Lung (tissue), 12 donors: Measurements from ENCODE around the gene FLOT1. TPM values are rescaled to one million over a fixed set of nuclear protein-coding genes. Genes with fewer than 3 reads are reported as not detected.

Experiments used
- ATAC-seq: fragments of 200-7000 bp; cut with Tn5 transposase; one replicate; pipeline ENCODE4 v1.9.1; 2020; ENCODE audit warnings: moderate number of reproducible peaks; ENCODE audit not compliant: insufficient read depth, low FRiP score
- DNase-seq, 3 donors: peaks; one replicate each; pipeline ENCODE4 v3.0.0-alpha.2; 2013 to 2017
- H3K27ac ChIP-seq, 2 donors: one replicate each; pipeline ENCODE4 v1.5.1; 2013; ENCODE audit warnings: mild to moderate bottlenecking in 2 of 2, moderate library complexity in 2 of 2, control low read depth in 1 of 2, inconsistent platforms in 1 of 2, low read depth in 1 of 2, low read length in 1 of 2
- H3K27me3 ChIP-seq, 3 donors: one replicate each; pipeline ENCODE4 v1.5.1; 2013; ENCODE audit warnings: low read length in 2 of 3; ENCODE audit not compliant: control insufficient read depth in 3 of 3, insufficient read depth in 3 of 3
- H3K36me3 ChIP-seq, 4 donors: one replicate each; pipeline ENCODE4 v1.5.1; 2013; ENCODE audit warnings: low read length in 4 of 4, mild to moderate bottlenecking in 1 of 4, moderate library complexity in 1 of 4; ENCODE audit not compliant: control insufficient read depth in 4 of 4, insufficient read depth in 4 of 4
- H3K4me1 ChIP-seq, 5 donors: one replicate each; pipeline ENCODE4 v1.5.1; 2013; ENCODE audit warnings: low read length in 5 of 5, mild to moderate bottlenecking in 2 of 5, moderate library complexity in 1 of 5; ENCODE audit not compliant: control insufficient read depth in 5 of 5, insufficient read depth in 5 of 5
- H3K4me3 ChIP-seq: one replicate; pipeline ENCODE4 v1.5.1; 2013; ENCODE audit warnings: mild to moderate bottlenecking, control low read depth, moderate library complexity
- H3K9ac ChIP-seq, 2 donors: one replicate each; pipeline ENCODE4 v1.5.1; 2013; ENCODE audit warnings: low read length in 2 of 2, control low read depth in 1 of 2; ENCODE audit not compliant: insufficient read depth in 1 of 2
- H3K9me3 ChIP-seq, 4 donors: one replicate each; pipeline ENCODE4 v1.5.1; 2013; ENCODE audit warnings: low read length in 3 of 4, mild to moderate bottlenecking in 1 of 4, moderate library complexity in 1 of 4; ENCODE audit not compliant: control insufficient read depth in 4 of 4, insufficient read depth in 3 of 4
- CTCF ChIP-seq: IDR thresholded peaks from 2 replicates; pipeline ENCODE4 v1.5.1; 2012; ENCODE audit warnings: mild to moderate bottlenecking; ENCODE audit errors: control extremely low read depth, extremely low read depth
- WGBS, 2 donors: extraction: QIAGEN DNeasy Blood & Tissue Kit; methylation state at CpG; one replicate each; pipeline ENCODE4 v1.1.7; 2013; 5-methylcytosine and 5-hydroxymethylcytosine counted together
- polyA plus RNA-seq, 2 donors: library from polyadenylated mRNA; stranded (reverse); fragments of 200-250 nt; gene quantifications; one replicate each; pipeline ENCODE4 v1.2.1, GENCODE V29; 2013
- total RNA-seq, 2 donors: library from RNA; depleted of rRNA in 1 of 2; stranded (reverse); fragments of >200 nt in 1 of 2; gene quantifications; one replicate each; pipeline ENCODE4 v1.2.1, GENCODE V29; 2014 to 2021
- donor health status: control.
- donor health status: control.
- donor health status: Bipolar disorder and iron deficiency.
- donor health status: healthy.
- donor health status: DM: yes; HTN: yes; CAD: no.

FLOT1 gene
- total and polyA plus RNA-seq, 4 donors = 88.0 to 474 (median 188) TPM

DNA sequence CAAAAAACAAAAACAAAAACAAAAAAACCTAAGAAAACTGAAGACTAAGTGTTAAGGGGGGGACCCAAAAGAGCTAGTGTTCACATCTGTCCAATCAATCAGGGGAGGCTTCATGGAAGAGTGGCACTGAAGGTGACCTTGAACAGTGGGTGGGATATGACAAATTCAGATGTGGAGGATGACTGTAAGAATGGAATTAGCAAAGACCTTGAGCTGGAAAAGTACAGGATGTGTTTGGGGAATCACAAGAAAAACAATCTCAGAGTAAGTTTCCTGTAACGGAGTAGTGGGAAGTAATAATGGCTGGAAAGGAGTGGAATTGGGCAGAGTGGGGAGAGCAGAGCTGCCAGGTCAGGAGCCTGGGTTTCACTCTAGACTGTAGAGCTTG is 4.8 kb upstream of the FLOT1 start:
- 69 to 86% methylated on average over 1 of the region's 1 CpG for WGBS, 2 donors
- H3K27ac ChIP-seq = peak overlapping the region in 1 of 2 donors; percentile 46

DNA sequence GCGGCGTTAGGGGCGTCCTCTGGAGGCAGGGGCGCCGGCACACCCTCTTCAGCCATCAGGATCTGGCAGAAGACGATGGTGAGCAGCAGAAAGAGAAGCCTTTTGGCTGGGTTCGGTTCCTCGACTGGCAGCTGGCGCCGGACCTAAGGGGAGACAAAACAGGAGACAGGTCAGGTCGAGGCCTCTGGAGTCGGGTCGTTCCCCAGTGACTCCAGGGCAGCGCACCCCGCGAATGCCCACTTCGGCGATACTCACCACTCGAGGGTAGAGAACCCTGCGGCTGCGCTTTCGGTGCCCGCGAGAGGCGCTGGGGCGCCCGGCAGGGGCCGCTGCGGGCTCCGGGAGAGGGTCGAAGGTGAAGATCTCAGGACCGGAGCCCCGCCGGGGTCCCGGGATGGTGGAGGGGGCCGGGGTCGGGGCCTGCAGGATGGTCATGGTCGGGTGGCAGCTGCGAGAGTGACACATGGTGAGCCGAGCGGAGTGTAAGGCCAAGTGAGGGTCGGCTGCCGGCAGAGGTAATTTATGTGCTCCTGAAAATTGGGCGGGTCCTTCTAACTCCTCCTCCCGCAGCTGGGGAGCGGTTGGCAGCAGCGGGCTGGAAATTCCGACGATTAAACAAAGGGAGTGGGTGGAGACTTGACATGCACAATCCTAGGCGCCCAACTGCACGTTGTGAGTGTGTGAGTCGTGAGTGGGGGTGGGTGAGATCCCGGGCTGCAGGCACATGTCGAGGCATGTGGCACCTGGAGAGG is 1.7 kb upstream of the FLOT1 start, which contains the start of gene IER3:
IER3 (minus strand) TSS at position 494 of the 752 bp plus-strand sequence; CDS start at position 465, 29 bp downstream.
- WGBS, 2 donors = 1% methylated on average over 53 to 54 of the region's 54 CpGs
- H3K4me1 ChIP-seq = peaks cover 0 to 29% (median 16%) of the 10 kb centered on the region in 5 donors

More for the DNA sequence above, 4.8 kb upstream of the FLOT1 start:
- no peak for DNase-seq
- Histone ChIP-seq H3K9ac (no peak overlapping the region), H3K36me3 (peaks cover 0 to under 1% (median 0%) of the 10 kb centered on the region in 4 donors), H3K4me3 (no peak overlapping the region), H3K27me3 (no peaks in the 10 kb centered on the region), H3K9me3 (no peaks in the 10 kb centered on the region), H3K4me1 (peaks cover 6 to 25% (median 11%) of the 10 kb centered on the region in 5 donors)
- no peak for ATAC-seq
- TF ChIP-seq CTCF = no peak

GRCh38 chr6:30743099-30744053 is 889 bp upstream of the FLOT1 start:
- WGBS, 2 donors = 2 to 3% methylated on average over 55 of the region's 55 CpGs
- ATAC-seq = no peak
- Histone ChIP-seq H3K36me3 (peaks cover 4 to 23% (median 15%) of the 10 kb centered on the region in 4 donors), H3K27ac (peak overlapping the region; percentile 95 to 98), H3K9ac (peak overlapping the region; percentile 43 to 85), H3K9me3 (no peaks in the 10 kb centered on the region), H3K27me3 (no peaks in the 10 kb centered on the region), H3K4me1 (peaks cover 0 to 29% (median 15%) of the 10 kb centered on the region in 5 donors), H3K4me3 (peak overlapping the region; percentile 74)
- no peak for TF ChIP-seq CTCF
- DNase-seq = peak; percentile 56 to 65 (median 57)

More for the DNA sequence above, 1.7 kb upstream of the FLOT1 start, which contains the start of gene IER3:
- H3K27ac ChIP-seq = peak within 1 kb of the TSS; percentile 95 to 98
- no peaks in the 10 kb centered on the region for H3K27me3 ChIP-seq
- peak within 1 kb of the TSS; percentile 43 to 85 for H3K9ac ChIP-seq
- H3K4me3 ChIP-seq = peak within 1 kb of the TSS; percentile 74
- peak; percentile 25 for TF ChIP-seq CTCF
- DNase-seq (peak; percentile 90 to 94 (median 93)), ATAC-seq (peak; percentile 51)
- peaks cover 0 to 17% (median 13%) of the 10 kb centered on the region in 4 donors for H3K36me3 ChIP-seq
- no peaks in the 10 kb centered on the region for H3K9me3 ChIP-seq
